ENCODE results near the gene ZNF619. TPM values are rescaled to one million over a fixed set of nuclear protein-coding genes. Genes with fewer than 3 reads are reported as not detected.
A peak's percentile ranks its signal among the peaks of the same experiment; 100 is the strongest.

ZNF619 gene
- total and polyA plus RNA-seq, 9 of the 15 experiments (the other 6 are each of a cell fraction or from before 2014, with no cell fraction given): 1.3 to 9.1 (median 6.3) TPM

- no peak for TF ChIP-seq CTCFL (IDR thresholded peaks at IDR 0.05; ENCODE audit: borderline replicate concordance, insufficient read depth, low read depth, low read length, poor library complexity, severe bottlenecking)
- TF ChIP-seq CREB1 (IDR thresholded peaks at IDR 0.05): no peak; the same call in 1 of the 2 replicates
- no peak for TF ChIP-seq CREB1 (CRISPR knock-in tag; IDR thresholded peaks at IDR 0.05)
- no peak for TF ChIP-seq MBD1 (CRISPR knock-in tag; IDR thresholded peaks at IDR 0.05)
- TF ChIP-seq HMGXB4 (CRISPR knock-in tag; IDR thresholded peaks at IDR 0.05): peak; percentile 81
- no peak for TF ChIP-seq NFXL1 (CRISPR knock-in tag; IDR thresholded peaks at IDR 0.05)
- peak; percentile 79 for TF ChIP-seq SMAD4 (CRISPR knock-in tag; conservative IDR thresholded peaks at IDR 0.05)
- no peak for TF ChIP-seq MCM3 (IDR thresholded peaks at IDR 0.05)
- no peak for TF ChIP-seq ZNF280B (CRISPR knock-in tag; IDR thresholded peaks at IDR 0.05)
- TF ChIP-seq CBFA2T3 (IDR thresholded peaks at IDR 0.05): no peak
- no peak for TF ChIP-seq RBM14 (IDR thresholded peaks at IDR 0.05; ENCODE audit: borderline replicate concordance, insufficient read depth, low read depth, low read length)
- peak; percentile 84; the same call in 1 of the 2 replicates for TF ChIP-seq ZNF609 (CRISPR knock-in tag; IDR thresholded peaks at IDR 0.05; ENCODE audit: borderline replicate concordance)
- TF ChIP-seq ADNP (tag; IDR thresholded peaks at IDR 0.05): no peak
- 0 out of 2 replicates have a peak, but pooled peaks have one; percentile 35 for TF ChIP-seq USF2 (CRISPR knock-in tag; IDR thresholded peaks at IDR 0.05)
Measured at GRCh38 chr3:40524568-40525285, 47.8 kb downstream of the ZNF619 start, which contains the start of gene ZNF621 (continued).

Data from K562 (cell line).